DMS79 treated with DMSO at 0.1 percent for 48 hours (cell line): ENCODE results near the gene FSTL4.

ENCODE experiments used
- DNase-seq: peaks from one replicate; lab custom pipeline; 2025; lab: John Stamatoyannopoulos, UW

FSTL4 gene

DNA sequence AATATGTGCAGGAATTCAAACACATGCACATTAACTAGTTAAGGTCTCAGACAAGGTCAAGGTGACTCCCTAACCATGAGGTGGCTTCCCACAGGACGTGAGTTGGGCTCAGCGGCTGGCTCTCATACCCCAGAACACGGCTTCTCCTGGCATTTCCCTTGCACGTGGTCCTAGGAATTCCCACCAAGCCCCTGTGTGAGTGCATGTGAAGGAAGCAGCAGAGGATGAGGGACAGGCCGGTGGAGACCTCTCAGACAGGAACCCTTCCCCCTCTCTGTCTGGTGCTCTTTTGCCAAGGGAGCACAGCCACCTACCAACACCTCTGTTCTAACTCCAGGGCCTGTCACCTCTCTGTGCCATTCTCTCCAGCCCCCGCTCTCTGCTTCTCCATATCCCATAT, 271.0 kb downstream of the FSTL4 start:
- DNase-seq, result no peak

DNA sequence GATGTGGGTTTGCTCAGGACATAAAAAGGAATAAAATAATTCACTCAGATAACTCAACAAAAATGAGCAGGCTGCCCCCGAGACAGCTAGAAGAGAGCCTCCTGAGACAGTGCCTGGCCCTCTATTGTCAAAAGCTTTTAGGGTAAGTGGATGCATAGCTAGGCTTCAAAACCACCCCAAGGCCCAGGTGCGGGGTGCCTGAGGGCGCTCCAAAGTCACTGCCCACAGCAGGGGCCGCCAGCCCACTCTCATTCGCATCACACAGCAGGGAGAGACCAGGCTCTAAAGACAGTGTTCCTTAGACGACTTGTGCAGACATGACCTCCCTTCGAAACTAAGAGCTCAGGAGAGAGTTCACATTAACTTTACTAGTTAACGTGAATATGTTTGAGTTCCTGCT, 271.5 kb downstream of the FSTL4 start:
- no peak for DNase-seq

DNA sequence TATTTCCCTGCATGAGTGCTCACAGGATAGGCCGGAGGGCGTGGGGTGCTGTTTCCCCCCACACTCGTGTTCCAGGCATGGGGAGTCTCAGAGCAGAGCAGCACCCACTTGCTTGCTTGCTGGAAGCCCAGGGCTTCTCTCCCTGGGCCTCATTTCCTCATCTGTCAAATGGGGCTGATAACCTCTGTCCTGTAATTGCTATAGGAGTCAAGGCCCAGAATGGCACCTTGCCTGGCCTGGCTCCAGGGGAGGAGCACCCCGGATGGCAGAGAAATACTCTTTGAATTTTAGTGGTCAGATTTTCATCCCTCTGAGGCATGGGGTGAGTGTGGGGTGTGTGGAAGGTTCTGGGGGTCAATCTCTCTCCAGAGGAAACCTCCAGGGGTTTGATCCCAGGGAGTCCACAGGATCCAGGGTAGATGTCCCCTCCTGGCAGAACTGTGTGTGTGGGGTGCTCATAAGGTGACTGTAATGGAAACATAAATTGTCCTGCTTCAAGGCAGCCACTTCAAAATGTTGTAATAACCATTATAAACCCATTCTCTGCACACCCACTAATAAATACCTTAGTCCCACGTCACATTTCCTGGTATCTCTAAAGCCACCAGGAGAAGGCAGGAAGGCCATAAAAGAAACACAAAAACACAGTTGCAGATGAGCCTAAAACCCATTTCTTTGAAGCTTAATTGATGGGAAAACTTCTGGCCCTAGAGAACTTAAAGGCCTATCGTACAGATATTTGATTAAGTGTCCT, 272.2 kb downstream of the FSTL4 start:
- no peak for DNase-seq

DNA sequence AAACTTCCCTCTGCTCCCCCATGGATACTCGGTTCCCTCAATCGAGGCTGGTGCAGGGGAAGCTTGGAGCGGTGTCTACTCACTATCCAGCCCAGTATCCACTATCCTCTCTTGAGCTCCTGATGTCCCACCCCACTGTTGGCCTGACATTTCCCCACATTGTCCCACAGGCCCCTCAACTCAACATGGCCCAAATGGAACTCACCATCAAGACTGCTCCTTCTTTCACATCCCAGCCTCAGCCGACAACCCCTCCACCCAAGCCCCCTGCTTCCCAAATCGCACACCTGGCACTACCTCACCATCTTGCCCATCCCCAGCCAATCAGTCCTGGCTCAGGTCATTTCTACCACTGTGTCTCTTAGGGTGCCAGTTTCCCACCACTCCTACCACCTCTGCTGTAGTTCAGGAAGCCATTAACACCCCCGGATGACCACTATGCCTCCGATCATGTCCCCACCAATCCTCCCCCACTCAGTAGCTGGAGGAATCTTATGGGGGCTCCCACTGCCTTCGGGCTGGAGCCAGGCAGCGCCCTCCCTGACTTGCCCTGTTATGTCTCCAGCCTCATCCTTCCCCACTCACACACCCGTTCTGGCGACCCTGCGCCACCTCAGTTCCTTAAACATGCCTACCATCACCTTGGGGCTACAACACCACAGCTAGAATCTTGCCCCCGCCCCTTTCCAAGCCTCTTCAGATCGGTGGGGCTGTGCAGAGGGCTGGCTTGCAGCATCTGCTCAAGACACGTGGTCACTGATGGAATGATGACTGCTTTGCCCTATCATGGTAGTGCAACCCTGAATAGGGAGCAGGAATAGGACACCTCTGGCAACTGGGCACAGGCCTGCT, 273.6 kb downstream of the FSTL4 start:
- no peak for DNase-seq

DNA sequence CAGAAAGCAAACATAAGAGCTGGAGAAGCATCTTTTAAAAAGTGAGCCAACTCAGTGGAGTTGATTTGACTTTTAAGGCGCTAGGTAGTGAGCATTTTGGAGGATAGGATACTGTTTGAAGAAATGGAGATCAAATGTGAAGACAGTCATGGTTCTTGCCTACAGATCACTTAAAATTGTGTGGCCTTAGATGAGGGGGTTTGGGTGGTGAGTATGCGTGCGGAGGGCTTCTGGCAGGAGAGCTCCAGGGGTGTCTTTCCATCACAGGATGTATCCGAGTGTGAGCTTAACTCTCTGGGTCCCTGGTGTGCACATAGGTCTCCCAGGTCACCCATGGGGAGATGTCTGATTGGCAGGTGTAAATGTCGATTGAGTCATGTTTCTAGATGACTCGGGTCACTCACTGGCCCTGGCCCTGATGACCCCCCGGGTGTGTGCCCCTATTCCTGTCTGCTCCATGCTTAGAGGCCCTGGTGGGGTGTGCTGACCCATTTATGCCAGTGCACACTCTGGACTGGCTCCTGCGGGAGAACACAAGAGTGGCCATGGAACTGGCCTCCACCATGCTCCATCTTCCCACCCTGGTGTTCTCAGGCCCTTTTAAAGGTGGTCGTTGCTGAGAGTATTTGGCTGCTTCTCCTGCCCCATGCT, 274.4 kb downstream of the FSTL4 start:
- DNase-seq, result no peak

DNA sequence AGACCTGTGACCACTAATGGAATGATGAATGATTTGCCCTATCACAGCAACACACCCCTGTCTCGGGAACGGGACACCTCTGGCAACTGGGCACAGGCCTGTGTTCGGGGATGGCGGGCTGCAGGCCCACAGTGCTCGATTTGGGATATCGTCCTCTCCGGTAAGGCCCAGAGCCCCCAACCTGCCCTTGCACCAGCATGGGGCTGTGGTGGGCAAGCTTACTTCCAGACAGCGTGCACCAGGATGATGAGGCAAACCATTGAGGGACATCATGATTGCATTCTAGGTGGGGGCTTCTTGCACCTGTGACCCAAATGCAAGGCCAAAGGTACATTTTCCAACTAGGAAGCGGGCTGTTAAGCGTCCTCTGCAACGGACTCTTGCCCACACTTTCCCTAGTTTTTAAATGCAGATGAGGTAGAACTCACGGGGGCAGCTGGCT, 275.4 kb downstream of the FSTL4 start:
- DNase-seq, result no peak

DNA sequence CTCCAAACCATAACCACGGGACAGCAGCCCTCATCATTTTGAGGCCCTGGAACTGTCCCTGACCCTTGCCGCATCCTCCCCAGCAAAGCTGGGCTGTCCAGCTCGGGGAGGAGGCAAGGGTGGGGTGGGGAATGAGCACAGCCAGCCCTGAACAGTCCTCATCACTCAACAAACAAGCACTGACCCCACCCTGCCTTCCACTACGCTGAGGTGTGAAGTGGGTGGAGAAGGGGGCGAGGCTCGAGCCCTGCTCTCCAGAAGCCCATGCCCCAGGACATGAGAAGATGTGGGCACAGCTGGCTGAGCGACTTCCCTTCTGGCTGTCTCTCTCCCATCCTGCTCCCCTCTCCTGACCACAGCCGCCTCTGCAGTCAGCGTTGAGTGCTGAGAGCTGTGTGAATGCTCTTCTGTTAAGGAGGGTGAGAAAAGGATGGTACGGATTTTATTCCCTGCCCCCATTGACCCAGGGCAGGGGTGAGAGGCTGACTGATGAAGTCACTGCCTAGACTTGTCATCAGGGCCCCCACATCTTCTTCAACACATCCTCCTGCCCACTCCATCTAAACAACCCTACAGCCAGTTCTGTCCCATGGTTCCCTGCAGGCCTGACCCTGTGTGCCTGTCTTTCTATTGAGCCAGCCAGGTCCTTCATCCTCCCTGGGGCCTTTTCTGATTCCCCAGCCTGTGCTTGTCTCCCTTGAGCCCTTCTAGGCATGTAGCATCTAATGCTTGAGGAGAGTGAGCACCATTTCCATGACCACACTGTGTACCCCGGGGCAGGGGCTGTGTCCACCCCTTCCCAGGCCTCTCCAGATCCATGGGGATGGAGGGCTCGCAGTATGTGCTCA, 276.0 kb downstream of the FSTL4 start:
- no peak for DNase-seq

DNA sequence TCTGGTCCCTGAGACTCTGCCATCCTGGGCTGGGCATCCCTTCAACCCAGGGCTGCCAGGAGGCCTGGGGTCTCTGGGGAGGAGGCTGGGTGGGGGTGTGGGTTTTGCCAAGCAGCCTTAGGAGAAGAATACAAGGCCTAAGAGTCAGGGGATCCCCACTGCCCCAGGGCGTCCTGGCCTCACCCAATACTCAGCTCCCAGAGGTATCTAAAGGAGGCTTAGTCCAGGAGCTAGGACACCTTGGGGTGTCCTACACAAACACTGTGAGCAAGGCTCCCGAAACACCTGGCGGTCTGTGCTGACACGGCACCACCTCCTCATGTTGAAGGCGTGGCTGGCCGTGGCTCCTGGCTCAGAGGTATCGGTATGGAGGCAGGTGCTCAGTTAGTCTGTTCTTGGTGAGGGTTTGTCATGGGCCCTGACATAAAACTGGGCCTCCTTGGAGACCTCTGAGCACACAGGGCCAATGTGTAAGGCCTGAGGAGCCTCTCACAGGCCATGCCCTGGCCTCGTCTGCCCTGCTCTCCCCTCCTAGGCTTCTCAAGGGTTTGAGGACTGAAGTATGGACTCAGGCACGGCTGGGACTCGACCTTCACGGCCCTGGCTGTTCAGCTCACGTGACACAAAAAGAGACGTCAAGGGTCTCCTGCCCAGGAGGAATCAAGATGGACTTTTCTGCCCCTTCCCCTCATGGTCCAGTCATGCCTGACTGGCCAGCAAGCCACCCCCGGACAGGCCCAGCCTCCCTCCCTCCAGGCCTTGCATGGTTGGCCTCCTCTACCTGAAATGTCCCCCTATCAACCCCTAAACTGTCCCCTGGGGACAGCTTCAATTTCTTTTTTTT, 277.3 kb downstream of the FSTL4 start:
- no peak for DNase-seq

DNA sequence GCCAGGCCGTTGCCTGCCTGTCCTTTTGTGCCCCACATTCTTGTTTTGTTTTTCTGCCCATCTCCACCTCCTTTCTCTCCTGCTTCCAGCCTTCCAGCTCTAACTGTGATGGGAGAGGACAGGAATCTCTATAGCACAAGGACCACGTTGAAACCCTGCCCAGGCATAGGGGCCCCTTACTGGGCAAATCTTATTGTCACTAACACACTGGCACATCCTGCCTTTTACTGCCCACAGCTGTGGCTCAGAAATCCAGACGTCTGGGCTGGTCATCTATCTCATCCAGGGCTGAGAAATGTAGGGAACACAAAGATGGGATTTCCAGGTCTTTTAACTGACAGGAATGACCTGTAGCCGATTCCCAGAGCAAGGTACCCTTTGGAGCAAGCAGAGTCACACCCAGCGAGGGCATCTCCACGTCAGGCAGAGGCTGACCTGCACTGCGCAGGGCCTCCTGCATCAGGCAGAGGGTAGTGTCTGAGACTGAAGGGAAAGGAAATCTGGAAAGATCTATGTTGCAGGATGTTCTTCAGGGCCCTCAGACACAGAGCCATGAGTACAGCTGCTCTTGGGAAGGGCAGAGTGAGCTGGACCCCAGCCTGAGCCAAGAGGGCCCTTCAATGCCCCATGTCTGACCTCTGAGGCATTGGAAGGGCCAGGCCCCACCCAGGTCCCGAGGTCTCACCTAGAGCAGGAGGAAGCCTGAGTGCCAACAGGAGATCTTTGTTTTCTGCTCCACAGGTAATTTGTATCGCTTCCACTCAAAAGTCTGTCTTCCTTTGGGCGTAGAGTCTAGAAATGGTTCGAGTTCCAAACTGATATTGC, 278.8 kb downstream of the FSTL4 start:
- no peak for DNase-seq

DNA sequence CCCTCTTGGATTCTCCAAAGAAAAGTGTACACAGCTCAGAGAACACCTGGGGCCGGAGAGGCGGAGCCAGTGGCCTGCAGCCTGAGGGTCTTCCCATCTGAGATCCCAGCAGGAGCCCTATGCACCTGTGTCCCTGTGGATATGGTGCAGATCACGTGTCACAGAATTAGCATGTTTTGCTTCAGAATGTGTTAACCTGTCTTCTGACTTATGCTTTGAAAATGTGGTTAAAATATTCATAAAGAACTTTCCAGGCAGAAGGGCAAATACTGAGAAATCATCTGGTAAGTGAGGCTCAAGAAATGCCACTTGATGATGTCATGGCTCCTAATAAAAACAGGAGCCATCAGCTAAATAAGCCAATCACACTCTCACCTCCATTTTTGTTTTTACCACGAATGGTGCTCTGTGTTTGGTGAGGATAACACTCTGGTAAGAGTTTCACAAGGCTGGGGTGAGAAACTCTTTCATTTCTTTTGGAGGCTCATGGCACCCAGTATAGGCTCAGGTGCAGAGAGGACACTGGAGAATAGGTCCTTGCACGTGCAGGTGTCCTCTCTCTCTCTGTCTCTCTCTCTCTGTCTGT, 279.8 kb downstream of the FSTL4 start:
- no peak for DNase-seq

DNA sequence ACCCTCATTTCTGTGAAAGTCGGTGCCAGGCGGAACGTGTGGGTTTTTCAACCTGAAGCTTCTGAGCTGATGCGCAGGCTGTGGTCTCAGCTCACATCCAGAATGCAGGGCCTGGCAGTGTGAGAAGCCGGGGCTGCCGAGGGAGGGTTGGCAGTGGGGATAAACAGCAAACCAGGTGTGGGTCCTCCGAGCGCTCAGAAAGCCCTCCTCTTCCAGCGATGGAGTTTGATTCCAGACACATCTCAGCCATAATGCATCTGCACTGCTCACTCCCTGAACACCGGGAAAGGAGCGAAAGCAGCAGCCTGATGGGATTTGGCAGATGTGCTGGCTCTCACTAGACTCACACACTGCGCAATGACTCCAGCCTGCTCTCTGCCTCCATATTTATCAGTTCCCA, 280.4 kb downstream of the FSTL4 start:
- no peak for DNase-seq

DNA sequence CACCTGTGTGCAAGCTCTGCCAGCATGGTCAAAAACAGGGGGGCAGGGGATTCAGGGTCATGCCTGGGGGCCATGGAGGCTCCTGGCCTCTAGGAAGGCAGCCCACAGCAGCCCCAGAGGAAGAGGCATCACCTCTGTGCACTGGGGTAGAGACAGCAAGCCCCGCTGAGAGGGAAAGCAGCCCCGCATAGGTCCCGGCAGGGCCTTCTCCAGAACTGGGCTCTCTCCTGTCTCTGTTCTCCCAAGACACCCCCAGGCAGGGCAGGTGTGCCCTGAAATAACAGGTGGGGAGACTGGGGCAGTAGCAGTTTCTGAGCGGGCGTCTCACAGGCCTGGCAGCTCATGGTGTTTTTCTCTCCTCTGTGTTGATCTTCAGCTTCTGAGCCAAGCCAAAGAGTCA, 281.4 kb downstream of the FSTL4 start:
- DNase-seq, result no peak

DNA sequence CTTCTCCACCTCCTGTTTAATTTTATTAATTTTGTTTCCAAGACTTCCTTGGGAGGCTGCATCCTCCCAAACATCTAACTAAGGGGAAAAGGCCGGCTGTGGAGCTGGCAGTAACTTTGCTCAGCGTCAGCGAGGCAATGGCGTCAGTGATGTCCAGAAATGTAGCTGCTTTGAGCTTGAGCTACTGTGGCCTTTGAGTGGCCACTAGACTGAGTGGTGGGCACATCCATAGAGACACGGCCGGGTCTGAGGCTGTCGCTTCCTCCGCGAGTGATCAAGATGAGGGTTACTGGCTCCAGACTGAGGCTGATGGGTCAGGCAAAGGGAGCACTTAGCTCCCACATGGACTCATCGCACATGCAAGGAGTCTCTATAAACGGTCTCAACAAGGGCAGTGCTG, 283.5 kb downstream of the FSTL4 start:
- no peak for DNase-seq

DNA sequence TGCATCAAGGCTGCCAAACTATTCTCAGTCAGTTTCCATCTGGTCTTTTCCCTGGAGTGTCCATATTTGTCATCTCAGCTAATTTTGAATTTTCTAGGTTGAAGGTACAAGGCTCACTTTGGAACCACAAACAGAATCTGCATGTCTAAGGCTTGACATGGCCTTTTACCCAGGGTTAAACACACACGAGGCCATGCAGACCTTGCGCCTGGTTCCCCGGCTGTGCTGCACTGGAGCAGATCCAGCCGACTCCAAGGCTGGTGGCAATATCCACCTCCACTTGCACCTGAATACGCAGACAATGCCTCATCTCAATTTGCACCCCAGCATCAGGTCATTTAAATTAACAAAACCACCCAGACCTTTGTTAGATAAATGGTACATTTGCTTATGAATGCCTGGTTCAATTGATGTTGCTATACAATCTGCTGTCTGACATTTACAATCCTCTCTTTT, 284.4 kb downstream of the FSTL4 start:
- DNase-seq, result no peak

DNA sequence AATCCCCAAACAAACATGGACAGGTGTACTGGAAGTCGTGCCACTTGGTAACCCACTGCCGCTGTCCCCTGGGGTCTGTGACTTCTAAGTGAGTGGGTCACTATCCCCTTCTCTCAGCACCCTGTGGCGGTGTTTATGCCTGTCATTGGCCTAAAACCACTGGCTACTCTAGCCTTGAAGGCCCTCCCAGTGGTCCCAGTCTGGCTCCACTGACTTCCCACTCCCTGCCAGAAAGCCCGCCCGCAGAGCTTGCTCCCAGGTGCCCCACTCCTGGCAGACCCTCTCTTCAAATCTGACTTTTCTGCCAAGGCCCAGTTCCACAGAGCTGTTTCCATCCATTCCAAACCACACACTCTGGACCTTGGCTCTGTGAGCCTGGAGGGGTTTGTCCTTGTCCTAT, 286.0 kb downstream of the FSTL4 start:
- no peak for DNase-seq

DNA sequence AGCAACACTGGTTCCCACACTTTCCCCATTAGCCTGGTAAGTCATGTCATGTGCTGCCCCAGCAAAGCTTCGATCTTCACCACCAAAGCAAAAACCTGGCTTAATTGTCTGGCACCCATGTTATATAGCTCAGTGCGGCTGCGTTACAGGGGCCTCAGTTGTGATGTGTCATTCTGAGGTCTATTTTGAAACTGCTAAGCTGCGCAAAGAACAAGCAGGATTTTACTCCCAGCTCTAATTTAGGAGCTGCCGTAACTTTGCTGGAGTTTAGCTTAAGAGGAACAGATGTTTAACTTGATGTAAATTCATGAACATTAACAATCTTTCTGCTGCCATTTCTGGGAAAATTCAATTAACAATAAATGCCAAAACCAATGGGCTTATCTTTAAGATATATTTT, 286.5 kb downstream of the FSTL4 start:
- DNase-seq, result no peak

DNA sequence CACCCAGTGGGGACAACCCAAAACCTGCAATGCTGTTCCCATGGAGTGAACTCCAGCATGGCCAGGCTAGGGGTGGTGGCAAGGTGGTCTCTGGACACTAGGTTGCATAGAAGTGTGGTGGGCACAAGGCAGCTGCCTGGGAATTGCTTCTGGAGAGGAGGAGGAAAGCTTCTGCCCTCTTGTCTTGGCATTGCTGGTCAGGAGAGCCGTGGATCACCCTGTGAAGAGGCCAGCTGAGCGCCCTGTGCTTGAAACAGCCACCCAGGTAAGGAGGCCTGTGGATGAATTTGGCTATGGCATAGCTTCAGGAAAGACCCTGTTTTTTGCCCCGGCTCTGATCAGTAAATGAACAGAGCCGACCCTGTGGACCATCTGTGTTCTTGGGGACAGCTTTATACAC, 287.4 kb downstream of the FSTL4 start:
- DNase-seq, result no peak

DNA sequence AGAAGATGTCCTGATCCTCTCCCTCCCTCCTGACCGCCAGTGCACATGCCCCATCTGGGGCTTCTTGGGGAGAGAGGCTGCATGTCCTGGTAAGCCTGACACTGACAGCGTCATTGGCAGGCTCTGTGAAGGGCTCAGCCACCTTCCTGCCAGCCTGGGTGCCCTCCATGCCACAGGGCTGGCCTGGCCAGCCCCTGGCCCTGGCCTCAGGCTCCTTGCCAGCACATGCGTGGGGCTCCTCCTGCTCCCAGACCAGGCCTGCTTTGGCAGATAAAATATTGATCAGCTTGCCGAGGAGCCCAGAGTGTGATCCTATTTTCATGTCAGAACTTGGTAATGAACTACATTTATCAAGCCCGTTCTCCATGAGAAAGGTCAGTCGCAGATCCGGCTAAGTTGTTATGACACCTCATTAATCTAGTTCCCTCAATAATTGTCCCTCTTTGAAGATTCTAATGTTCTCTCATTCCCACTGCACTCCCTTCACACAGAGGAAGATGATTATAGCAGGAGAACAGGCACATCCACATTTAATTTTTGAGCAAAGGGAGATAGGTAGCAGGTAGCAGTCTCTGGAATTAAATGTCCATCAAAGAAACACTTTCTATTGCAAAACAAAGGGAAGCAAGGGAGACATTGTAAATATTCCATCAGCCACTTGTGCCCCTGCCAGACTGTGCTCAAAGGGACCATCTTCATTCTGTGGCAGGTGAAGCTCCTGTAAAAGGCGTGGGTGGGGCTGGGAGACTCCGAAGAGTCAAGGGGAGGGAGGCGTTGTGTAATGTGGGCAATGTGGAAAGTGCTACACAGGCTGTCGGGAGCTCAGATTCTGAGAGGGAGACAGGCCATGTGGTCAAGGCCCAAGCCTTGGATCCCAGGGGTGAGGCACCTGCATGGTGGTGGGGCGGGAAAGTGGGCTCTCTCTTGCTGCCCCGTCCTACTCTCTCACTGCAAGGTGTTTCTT, 288.6 kb downstream of the FSTL4 start:
- no peak for DNase-seq

DNA sequence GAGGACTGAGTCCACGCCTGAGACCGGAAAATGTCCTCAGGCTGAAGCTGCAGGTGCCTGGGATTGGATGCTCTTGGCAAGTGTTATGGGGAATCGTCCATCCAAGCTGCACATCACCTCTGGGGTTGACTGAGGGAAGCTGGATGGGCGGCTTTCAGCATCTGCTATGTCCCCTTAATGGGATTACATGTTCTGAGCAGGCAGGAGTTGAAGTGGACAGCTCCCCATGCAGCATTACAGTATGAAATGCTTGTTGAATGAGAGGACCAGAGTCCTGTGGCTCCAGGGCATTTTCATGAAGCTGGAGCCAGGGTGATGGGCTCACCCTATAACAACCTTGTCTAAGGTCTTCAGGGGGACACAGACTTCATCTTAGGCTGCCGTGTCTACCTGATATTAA, 289.6 kb downstream of the FSTL4 start:
- no peak for DNase-seq
